ENCODE data around the gene RNF14. TPM values are rescaled to one million over a fixed set of nuclear protein-coding genes. Genes with fewer than 3 reads are reported as not detected.

RNF14 gene
- total RNA-seq = 26.6 and 28.1 TPM in 2 replicates
- total RNA-seq (2013) = 40.0 TPM
- polyA plus RNA-seq = 7.2 and 10.5 TPM in 2 replicates
- polyA minus RNA-seq = 12.1 and 12.8 TPM in 2 replicates

GRCh38 chr5:141968914-141969608 lies at the start of gene RNF14:
Gene RNF14 (plus strand): TSS chr5:141969105. CDS start chr5:141973589, 4,484 bp downstream.
- H4K20me1 ChIP-seq (ENCODE audit: control insufficient read depth, insufficient read depth, low read length, poor library complexity, severe bottlenecking) = no peaks in the 10 kb centered on the region
- DNase-seq (peak; percentile 95), ATAC-seq (ENCODE audit: low read depth) (peak; percentile 91)
- H3K4me3 ChIP-seq (ENCODE audit: control extremely low read depth in 1 of 5, extremely low read depth in 1 of 5, insufficient read depth in 1 of 5, low read depth in 2 of 5, low read length in 4 of 5) = peak within 1 kb of the TSS; percentile 63 to 95 (median 86)
- Mint-ChIP-seq H3K4me1 (peaks cover 41% of the 10 kb centered on the region), H3K9me3 (ENCODE audit: insufficient read depth) (no peaks in the 10 kb centered on the region), H3K4me3 (peak within 1 kb of the TSS; percentile 96), H3K27me3 (no peaks in the 10 kb centered on the region), H3K27ac (peak within 1 kb of the TSS; percentile 98)
- POLR2A ChIA-PET = interaction anchor here (0.5 to 1.7 kb wide), 12 partner anchors 8 to 648 kb away, joined by 3 to 11 read pairs (median 4); partner anchors contain the start of genes DELE1, FCHSD1 and TAF7
- H3K4me1 ChIP-seq (ENCODE audit: control insufficient read depth in 2 of 2, insufficient read depth in 2 of 2, low read length in 2 of 2) = peaks cover 19 to 34% of the 10 kb centered on the region in 2 donors
- peak within 1 kb of the TSS; percentile 89 for H3K4me2 ChIP-seq (replicated peaks; ENCODE audit: low read depth, low read length, poor library complexity, severe bottlenecking)
- H3K27me3 ChIP-seq (replicated peaks in 1 of 4; ENCODE audit: control extremely low read depth in 1 of 4, control insufficient read depth in 3 of 4, insufficient read depth in 4 of 4, low read length in 3 of 4) = no peaks in the 10 kb centered on the region
- H3K27ac ChIP-seq (ENCODE audit: low read length in 2 of 2) = peak within 1 kb of the TSS; percentile 90 to 93
- no peak for TF ChIP-seq EZH2 (IDR thresholded peaks at IDR 0.05; ENCODE audit: borderline replicate concordance, insufficient read depth, low read depth, low read length, poor library complexity, severe bottlenecking)
- peak; percentile 99 for TF ChIP-seq CTCF (IDR thresholded peaks at IDR 0.05)
- no peaks in the 10 kb centered on the region for H3K9me3 ChIP-seq (ENCODE audit: control extremely low read depth in 1 of 3, control insufficient read depth in 2 of 3, insufficient read depth in 1 of 3, low read length in 2 of 3)
- peaks cover 0 to 10% of the 10 kb centered on the region in 2 experiments for H3K36me3 ChIP-seq (replicated peaks in 1 of 2; ENCODE audit: control extremely low read depth in 1 of 2, control insufficient read depth in 1 of 2, extremely low read depth in 1 of 2, insufficient read depth in 2 of 2, low read length in 1 of 2)
- H3K79me2 ChIP-seq (ENCODE audit: control insufficient read depth, insufficient read depth, low read length) = peaks cover 7% of the 10 kb centered on the region
- CTCF ChIA-PET = interaction anchor here (0.6 to 4.8 kb wide), 32 partner anchors 8 to 1792 kb away, joined by 3 to 62 read pairs (median 6); partner anchors contain the start of genes DELE1, DIAPH1, FCHSD1 and GNPDA1
- H3K9ac ChIP-seq (ENCODE audit: low read length) = peak within 1 kb of the TSS; percentile 89
- WGBS (ENCODE audit: insufficient coverage) = under 1% methylated on average over 63 of the region's 63 CpGs
- intact Hi-C loops (cut with micrococcal nuclease) = loop anchor here (1.0 to 2.0 kb wide), 8 partner anchors 9 to 332 kb away; partner anchors contain the start of genes DELE1, FCHSD1, GNPDA1 and NDFIP1
- H2AFZ ChIP-seq (ENCODE audit: insufficient read depth, low read depth, low read length, poor library complexity, severe bottlenecking) = peak within 1 kb of the TSS; percentile 92

Data from B cell (primary cell).